D721Med (cell line): ENCODE data around the gene MTARC2.

Experiments used
- DNase-seq: peaks from one replicate; pipeline ENCODE4 v3.0.0; 2011; ENCODE audit warnings: low spot score; ENCODE audit not compliant: insufficient read length
- FAIRE-seq: peaks from 2 replicates; lab custom pipeline; 2011; peaks lifted over from hg19 to GRCh38; lab: Jason Lieb, UNC
- TF ChIP-seq, protein P1 (sequence below): IDR thresholded peaks from 2 replicates; pipeline ENCODE4 v1.5.1; 2012; ENCODE audit warnings: mild to moderate bottlenecking, control low read depth; ENCODE audit not compliant: insufficient read depth; ENCODE audit errors: missing control alignments

The MTARC2 gene

DNA sequence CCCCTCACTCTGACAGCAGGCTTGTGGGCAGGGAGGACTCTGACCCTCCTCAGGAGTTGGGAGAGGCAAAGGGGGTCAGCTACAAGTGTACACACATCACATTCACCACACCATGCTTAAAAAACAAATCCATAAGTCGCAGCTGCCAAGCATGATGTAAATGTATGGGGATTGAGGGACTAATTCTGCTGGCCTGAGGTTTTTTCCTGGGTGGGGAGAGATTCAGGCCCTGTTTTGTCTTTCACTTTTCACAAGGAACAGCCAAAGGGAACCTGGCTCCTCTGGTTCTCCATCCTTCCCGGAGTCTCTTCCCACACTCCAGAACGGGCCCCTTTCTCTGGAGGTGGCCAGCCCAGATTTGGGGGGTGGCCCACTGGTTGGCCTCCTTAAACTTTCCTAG lies 1.3 kb upstream of the MTARC2 start:
- no peak for DNase-seq
- TF ChIP-seq, protein P1, sequence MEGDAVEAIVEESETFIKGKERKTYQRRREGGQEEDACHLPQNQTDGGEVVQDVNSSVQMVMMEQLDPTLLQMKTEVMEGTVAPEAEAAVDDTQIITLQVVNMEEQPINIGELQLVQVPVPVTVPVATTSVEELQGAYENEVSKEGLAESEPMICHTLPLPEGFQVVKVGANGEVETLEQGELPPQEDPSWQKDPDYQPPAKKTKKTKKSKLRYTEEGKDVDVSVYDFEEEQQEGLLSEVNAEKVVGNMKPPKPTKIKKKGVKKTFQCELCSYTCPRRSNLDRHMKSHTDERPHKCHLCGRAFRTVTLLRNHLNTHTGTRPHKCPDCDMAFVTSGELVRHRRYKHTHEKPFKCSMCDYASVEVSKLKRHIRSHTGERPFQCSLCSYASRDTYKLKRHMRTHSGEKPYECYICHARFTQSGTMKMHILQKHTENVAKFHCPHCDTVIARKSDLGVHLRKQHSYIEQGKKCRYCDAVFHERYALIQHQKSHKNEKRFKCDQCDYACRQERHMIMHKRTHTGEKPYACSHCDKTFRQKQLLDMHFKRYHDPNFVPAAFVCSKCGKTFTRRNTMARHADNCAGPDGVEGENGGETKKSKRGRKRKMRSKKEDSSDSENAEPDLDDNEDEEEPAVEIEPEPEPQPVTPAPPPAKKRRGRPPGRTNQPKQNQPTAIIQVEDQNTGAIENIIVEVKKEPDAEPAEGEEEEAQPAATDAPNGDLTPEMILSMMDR: no peak
- no peak for FAIRE-seq

DNA sequence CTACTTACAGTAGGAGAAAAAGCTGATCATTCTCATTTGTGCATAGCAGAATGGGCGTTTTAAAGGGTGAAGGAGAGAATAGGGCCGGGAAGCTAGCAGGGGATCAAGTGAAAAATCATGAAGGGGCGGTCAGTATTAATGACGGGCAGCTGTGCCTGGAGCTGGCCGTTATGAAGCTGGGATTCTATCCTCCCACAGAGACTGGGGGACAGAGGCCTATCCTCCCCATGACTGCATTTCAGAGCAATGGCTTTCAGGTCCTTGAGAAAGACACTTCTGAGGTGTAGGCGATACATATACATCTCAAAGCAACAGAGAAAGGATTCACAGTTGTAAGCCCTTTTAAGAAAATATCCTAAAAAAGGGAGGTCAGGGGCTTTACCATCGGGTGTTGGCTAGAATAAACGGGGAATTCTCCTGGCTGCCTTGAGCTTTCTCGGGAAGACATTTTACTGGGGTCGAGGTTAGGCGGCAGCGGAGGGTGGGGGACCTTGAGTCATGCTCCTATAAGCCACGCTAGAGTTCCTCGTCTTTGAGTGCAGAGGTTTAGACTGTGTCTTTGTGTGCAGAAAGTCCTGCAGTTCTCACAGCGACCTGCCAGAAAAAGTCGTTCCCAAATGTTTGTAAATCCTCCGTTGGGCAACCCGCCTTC lies 559 bp upstream of the MTARC2 start:
- TF ChIP-seq, protein P1: no peak
- FAIRE-seq (no peak), DNase-seq (no peak)

DNA sequence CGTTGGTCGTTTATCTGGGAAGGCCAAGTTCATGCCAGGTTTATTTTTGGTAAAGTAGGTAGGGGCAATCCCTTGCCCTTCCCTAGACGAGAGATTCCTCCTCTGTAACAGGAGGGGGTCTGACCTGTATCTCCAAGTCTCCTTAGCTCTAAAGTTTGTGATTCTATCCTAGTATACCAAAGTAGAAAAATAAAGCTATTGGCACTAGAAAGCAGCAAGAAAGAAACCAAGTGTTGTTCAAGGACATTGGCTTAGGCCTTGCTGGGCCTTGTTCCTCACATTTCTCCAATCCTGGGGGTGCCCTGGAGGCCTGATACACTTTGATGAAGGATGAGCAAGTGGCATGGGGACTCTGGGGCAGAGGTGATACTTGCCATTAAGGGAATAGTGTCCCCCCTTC lies 814 bp downstream of the MTARC2 start:
- FAIRE-seq (no peak), DNase-seq (no peak)
- TF ChIP-seq, protein P1: no peak

DNA sequence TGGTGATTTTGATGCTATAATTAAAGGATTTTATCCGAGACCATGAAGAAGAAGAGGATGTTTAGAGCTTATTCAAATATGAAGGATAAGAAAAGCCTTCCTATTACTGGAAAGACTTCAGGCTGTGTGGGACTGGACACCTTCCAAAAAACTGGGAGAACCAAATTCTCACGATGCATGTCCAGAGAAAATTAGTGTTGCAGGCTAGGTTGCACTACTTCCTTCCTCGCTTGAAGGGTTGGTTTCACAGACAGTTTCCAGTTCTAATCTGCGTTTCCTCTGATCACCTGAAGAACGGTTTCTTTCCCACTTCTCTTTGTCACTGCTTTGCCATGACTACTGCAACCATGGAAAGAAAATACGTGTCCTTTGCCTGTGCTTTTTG lies 2.0 kb downstream of the MTARC2 start:
- DNase-seq: no peak
- no peak for FAIRE-seq
- TF ChIP-seq, protein P1: no peak

DNA sequence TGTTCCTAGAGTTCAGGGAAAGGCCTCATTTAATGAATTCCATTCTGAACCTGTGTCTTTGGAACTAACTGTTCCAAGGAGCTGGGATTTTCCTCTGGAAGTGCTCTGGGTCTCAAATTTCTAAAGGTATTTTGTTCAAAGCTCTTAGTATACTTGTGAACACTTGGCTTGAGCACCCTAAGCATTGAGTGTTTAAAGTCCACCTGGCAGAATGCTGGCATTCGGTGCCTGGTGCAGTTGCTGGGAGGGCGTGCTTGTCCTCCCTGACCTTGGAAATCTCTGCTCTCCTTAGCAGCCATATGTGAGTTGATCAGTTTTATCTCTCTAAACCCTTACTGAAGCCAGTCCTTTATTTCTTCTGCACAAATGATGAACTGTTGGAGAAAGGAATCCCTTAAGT lies 3.0 kb downstream of the MTARC2 start:
- FAIRE-seq (no peak), DNase-seq (no peak)
- TF ChIP-seq, protein P1: no peak

DNA sequence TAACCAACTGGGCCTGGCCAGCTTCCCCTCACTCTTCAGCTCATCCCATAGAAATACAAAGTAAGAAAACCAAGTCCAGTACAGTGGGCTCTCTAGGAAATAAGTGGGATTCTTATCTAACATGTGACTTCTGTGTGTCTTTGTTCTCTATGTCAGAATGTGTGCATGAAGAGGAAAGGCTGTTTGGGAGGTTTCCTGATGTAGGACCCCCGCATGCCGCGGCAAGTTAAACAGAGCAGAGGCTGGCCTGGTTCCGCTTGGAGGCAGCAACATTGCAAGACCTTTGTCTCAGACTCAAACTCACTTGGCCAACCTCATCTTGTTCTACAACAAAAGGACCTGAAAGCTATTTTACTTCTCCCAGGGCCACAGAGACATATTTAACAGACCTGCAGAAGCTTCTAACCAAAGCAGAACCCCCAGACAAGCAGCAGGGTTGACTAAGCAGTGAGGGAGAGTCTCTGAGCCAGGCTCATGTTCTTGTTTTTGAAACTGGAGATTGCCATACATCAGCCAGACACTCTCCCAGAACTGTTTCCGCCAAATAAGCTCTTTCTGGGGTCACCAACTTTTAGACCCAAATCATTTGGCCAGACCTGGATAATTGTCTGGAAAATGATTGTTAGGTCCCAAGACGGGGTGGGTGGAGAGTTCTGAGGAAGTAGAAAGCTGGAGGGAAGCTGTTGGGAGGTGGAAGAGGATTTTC lies 6.2 kb downstream of the MTARC2 start:
- DNase-seq (no peak), FAIRE-seq (no peak)
- TF ChIP-seq, protein P1: no peak

DNA sequence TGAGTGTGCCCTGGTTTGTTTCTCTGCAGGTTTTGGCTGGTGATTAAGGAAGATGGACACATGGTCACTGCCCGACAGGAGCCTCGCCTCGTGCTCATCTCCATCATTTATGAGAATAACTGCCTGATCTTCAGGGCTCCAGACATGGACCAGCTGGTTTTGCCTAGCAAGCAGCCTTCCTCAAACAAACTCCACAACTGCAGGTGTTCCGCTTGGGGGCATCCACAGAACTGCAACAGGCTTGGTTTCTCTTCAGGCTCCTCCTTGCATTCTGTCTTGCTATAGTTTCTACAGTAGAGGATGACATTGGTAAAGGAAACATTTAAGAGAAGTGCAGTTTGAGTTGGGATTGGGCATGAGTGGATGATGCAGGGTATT lies 6.8 kb downstream of the MTARC2 start:
- DNase-seq (no peak), FAIRE-seq (no peak)
- TF ChIP-seq, protein P1: no peak
